HCT116 (cell line): ENCODE measurements around the gene CXCL1. TPM values are rescaled to one million over a fixed set of nuclear protein-coding genes. Genes with fewer than 3 reads are reported as not detected.

Experiments used
- ATAC-seq: fragments of 200-7000 bp; cut with Tn5 transposase; 2 replicates; pipeline ENCODE4 v1.9.1; 2020; ENCODE audit warnings: mild to moderate bottlenecking, moderate library complexity
- BruUV-seq: library from RNA; stranded (reverse); fragments of 400-500 nt; replicated peaks from 2 replicates; lab custom pipeline; 2021; lab: Mats Ljungman, UMichigan
- CTCF ChIA-PET: fragments of 300-600 bp; sonication (Branson Sonifier 250); formaldehyde crosslinking; loops from one replicate; lab custom pipeline; 2021; ENCODE audit warnings: antibody characterized with exemption; lab: Charles Lee
- POLR2A ChIA-PET: fragments of 300-600, 350-600 bp; sonication (Branson Sonifier 250); formaldehyde crosslinking; loops from one replicate; lab custom pipeline; 2021; ENCODE audit warnings: antibody characterized with exemption; lab: Charles Lee
- RAD21 ChIA-PET, 2 experiments: fragments of 300-600 bp; sonication (Branson Sonifier 250); formaldehyde crosslinking; loops; one replicate each; lab custom pipeline; 2023; ENCODE audit warnings: low total read pairs in 2 of 2; ENCODE audit not compliant: uncharacterized antibody in 2 of 2, unreplicated experiment in 2 of 2, low non-redundant PET in 1 of 2; lab: Charles Lee
- DNase-seq: peaks from one replicate; pipeline ENCODE4 v3.0.0-alpha.2; 2010; ENCODE audit warnings: low read depth, low spot score
- H2AFZ ChIP-seq: fragments of 200-600 bp; shearing (Covaris generic), sonication (generic); 2 replicates; pipeline ENCODE4 v1.6.1; 2017; ENCODE audit warnings: low read depth, mixed run types, mixed read lengths, antibody characterized with exemption, low read length; ENCODE audit not compliant: poor library complexity, severe bottlenecking
- H3K27ac ChIP-seq: 2 replicates; pipeline ENCODE4 v1.5.1; 2012; ENCODE audit warnings: low read depth, low read length
- H3K27me3 ChIP-seq: fragments of 200-600 bp; sonication (generic); 2 replicates; pipeline ENCODE4 v1.6.1; 2016; ENCODE audit warnings: mixed run types, low read length, mixed read lengths; ENCODE audit not compliant: insufficient read depth
- H3K36me3 ChIP-seq, 2 experiments: fragments of 200-500 bp in 1 of 2; fragments of 200-600 bp in 1 of 2; sonication (Bioruptor generic) in 1 of 2; sonication (generic) in 1 of 2; 2 replicates each; pipeline versions ENCODE4 v1.5.1 to v1.6.1; 2014 to 2016; ENCODE audit warnings: low read length in 2 of 2, inconsistent platforms in 1 of 2, mixed read lengths in 1 of 2, mixed run types in 1 of 2; ENCODE audit not compliant: insufficient read depth in 2 of 2, control insufficient read depth in 1 of 2
- H3K4me1 ChIP-seq, 2 experiments: fragments of 200-600 bp in 1 of 2; sonication (generic) in 1 of 2; 2 replicates each; pipeline versions ENCODE4 v1.5.1 to v1.6.1; 2012 to 2017; ENCODE audit warnings: low read length in 2 of 2, inconsistent platforms in 1 of 2, mild to moderate bottlenecking in 1 of 2, mixed read lengths in 1 of 2, mixed run types in 1 of 2, moderate library complexity in 1 of 2; ENCODE audit not compliant: insufficient read depth in 2 of 2, control insufficient read depth in 1 of 2
- H3K4me2 ChIP-seq: fragments of 200-600 bp; sonication (generic); 2 replicates; pipeline ENCODE4 v1.6.1; 2017; ENCODE audit warnings: mixed run types, low read length, mixed read lengths
- H3K4me3 ChIP-seq, 2 experiments: fragments of 200-600 bp in 1 of 2; sonication (generic) in 1 of 2; replicated peaks in 1 of 2; 2 replicates each; pipeline ENCODE4 v1.5.1; 2011 to 2016; ENCODE audit warnings: low read length in 2 of 2, control low read depth in 1 of 2, low read depth in 1 of 2, mild to moderate bottlenecking in 1 of 2, mixed read lengths in 1 of 2, mixed run types in 1 of 2
- H3K79me2 ChIP-seq: fragments of 200-600 bp; sonication (generic); 2 replicates; pipeline ENCODE4 v1.6.1; 2017; ENCODE audit warnings: mild to moderate bottlenecking, mixed run types, low read length, moderate library complexity, mixed read lengths; ENCODE audit not compliant: insufficient read depth
- H3K9ac ChIP-seq: fragments of 200-600 bp; sonication (generic); 2 replicates; pipeline ENCODE4 v1.6.1; 2016; ENCODE audit warnings: low read length, mixed read lengths
- H3K9me2 ChIP-seq: fragments of 200-600 bp; sonication (generic), shearing (Covaris generic); 2 replicates; pipeline ENCODE4 v1.6.1; 2017; ENCODE audit warnings: mixed run types, mild to moderate bottlenecking, moderate library complexity; ENCODE audit not compliant: insufficient read depth
- H3K9me3 ChIP-seq, 2 experiments: fragments of 200-500 bp in 1 of 2; fragments of 200-600 bp in 1 of 2; sonication (Bioruptor generic) in 1 of 2; sonication (generic) in 1 of 2; 2 replicates each; pipeline ENCODE4 v1.6.1; 2014 to 2017; ENCODE audit warnings: low read length in 2 of 2, mixed read lengths in 2 of 2, inconsistent platforms in 1 of 2, low read depth in 1 of 2, mild to moderate bottlenecking in 1 of 2, mixed run types in 1 of 2, moderate library complexity in 1 of 2; ENCODE audit not compliant: control insufficient read depth in 1 of 2, insufficient read depth in 1 of 2
- H4K20me1 ChIP-seq: fragments of 200-600 bp; sonication (generic), shearing (Covaris generic); 2 replicates; pipeline ENCODE4 v1.6.1; 2017; ENCODE audit warnings: mixed run types, mild to moderate bottlenecking, moderate library complexity; ENCODE audit not compliant: insufficient read depth
- EGR1 ChIP-seq: IDR thresholded peaks from 2 replicates; pipeline ENCODE4 v1.6.1; 2012; ENCODE audit warnings: low read depth
- EZH2phosphoT487 ChIP-seq: fragments of 200-600 bp; IDR thresholded peaks from 2 replicates; pipeline ENCODE4 v1.6.1; 2018; ENCODE audit warnings: antibody characterized with exemption, borderline replicate concordance
- intact Hi-C: fragments of 100-400 bp; cut with micrococcal nuclease; formaldehyde crosslinking; loops from 2 replicates; pipeline ENCODE4 v1.10.0; 2022
- total RNA-seq: library from RNA; stranded (reverse); gene quantifications from one replicate; pipeline ENCODE4 v1.2.1, GENCODE V29; 2021; ENCODE audit not compliant: unreplicated experiment

The CXCL1 gene
- total RNA-seq, 1 experiment from 2014 or later = 2.5 TPM

- no peaks in the 10 kb centered on the region for H3K9me3 ChIP-seq
- no peaks in the 10 kb centered on the region for H3K9me2 ChIP-seq
- RAD21 ChIA-PET = no interaction called here
- DNase-seq (no peak), ATAC-seq (no peak)
- CTCF ChIA-PET = no interaction called here
- no TSS peak for BruUV-seq
- H2AFZ ChIP-seq = no peak overlapping the region
- H3K4me3 ChIP-seq = no peak overlapping the region
- intact Hi-C loops = no loop called here
- H3K9ac ChIP-seq = no peak overlapping the region
- H3K27ac ChIP-seq = no peak overlapping the region
- no peak for TF ChIP-seq EZH2phosphoT487
- H3K4me1 ChIP-seq = peaks cover 0 to 6% of the 10 kb centered on the region in 2 experiments; a peak in 2 of 4 replicates
- no peaks in the 10 kb centered on the region for H4K20me1 ChIP-seq
- POLR2A ChIA-PET = no interaction called here
- no peaks in the 10 kb centered on the region for H3K36me3 ChIP-seq
- no peak overlapping the region for H3K4me2 ChIP-seq
- no peaks in the 10 kb centered on the region for H3K27me3 ChIP-seq
- no peaks in the 10 kb centered on the region for H3K79me2 ChIP-seq
Observed at GRCh38 chr4:73822812-73823504, 46.2 kb upstream of the CXCL1 start.

GRCh38 chr4:73823760-73824159, 45.4 kb upstream of the CXCL1 start:
- DNase-seq (no peak), ATAC-seq (no peak)
- Histone ChIP-seq H3K27me3 (no peaks in the 10 kb centered on the region), H3K36me3 (no peaks in the 10 kb centered on the region), H3K9me2 (no peaks in the 10 kb centered on the region), H3K4me1 (peaks cover 0 to 6% of the 10 kb centered on the region in 2 experiments; a peak in 2 of 4 replicates), H3K9ac (no peak overlapping the region), H4K20me1 (no peaks in the 10 kb centered on the region), H3K27ac (no peak overlapping the region), H3K9me3 (no peaks in the 10 kb centered on the region), H2AFZ (no peak overlapping the region), H3K79me2 (no peaks in the 10 kb centered on the region)
- BruUV-seq = no TSS peak
- CTCF ChIA-PET = no interaction called here
- intact Hi-C loops = no loop called here
- RAD21 ChIA-PET = no interaction called here
- no peak for TF ChIP-seq EGR1
- TF ChIP-seq, all 23 proteins: peak for 0
- no peak overlapping the region for H3K4me2 ChIP-seq
- H3K4me3 ChIP-seq = no peak overlapping the region
- POLR2A ChIA-PET = no interaction called here
